ENCODE measurements around the gene STYK1. TPM values are rescaled to one million over a fixed set of nuclear protein-coding genes. Genes with fewer than 3 reads are reported as not detected.

Gene STYK1
- total and polyA plus RNA-seq, 8 donors = 2.3 to 23.7 (median 7.1) TPM

DNA sequence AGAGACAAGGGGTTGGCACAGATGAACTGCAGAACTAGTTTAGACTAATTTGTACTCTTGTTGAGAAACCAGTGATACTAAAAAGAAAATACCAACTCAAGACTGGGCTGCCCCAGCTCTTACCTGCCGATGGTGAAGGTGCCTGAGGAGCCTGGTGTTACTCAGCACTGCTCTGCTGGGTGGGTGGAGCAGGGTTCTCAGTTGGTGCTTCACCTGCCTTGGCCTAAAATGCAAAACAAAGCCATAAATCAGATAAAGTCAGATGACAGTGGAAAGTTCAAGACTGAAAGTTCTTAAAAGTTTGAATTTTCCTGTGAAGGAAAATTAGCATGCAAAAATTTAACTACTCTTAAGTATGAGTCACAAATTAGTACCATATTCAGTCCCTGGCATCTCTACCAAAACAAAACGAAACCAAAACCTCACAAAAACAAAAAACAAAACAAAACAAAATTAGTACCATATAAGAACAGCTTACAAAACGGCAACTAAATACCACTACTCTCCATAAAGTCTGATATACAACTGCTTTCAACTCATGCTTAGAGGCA is 27.4 kb upstream of the STYK1 start:
- no peak overlapping the region for H3K27ac ChIP-seq
- 55 to 64% (median 61%) methylated on average over 3 of the region's 3 CpGs for WGBS, 5 donors
- H3K9me3 ChIP-seq = no peaks in the 10 kb centered on the region
- peaks cover 55 to 100% (median 98%) of the 10 kb centered on the region in 4 donors for H3K36me3 ChIP-seq
- DNase-seq = no peak
- H3K4me3 ChIP-seq = no peak overlapping the region
- no peaks in the 10 kb centered on the region for H3K27me3 ChIP-seq
- peaks cover 0 to 22% (median 3%) of the 10 kb centered on the region in 4 donors for H3K4me1 ChIP-seq
- TF ChIP-seq, protein P1, sequence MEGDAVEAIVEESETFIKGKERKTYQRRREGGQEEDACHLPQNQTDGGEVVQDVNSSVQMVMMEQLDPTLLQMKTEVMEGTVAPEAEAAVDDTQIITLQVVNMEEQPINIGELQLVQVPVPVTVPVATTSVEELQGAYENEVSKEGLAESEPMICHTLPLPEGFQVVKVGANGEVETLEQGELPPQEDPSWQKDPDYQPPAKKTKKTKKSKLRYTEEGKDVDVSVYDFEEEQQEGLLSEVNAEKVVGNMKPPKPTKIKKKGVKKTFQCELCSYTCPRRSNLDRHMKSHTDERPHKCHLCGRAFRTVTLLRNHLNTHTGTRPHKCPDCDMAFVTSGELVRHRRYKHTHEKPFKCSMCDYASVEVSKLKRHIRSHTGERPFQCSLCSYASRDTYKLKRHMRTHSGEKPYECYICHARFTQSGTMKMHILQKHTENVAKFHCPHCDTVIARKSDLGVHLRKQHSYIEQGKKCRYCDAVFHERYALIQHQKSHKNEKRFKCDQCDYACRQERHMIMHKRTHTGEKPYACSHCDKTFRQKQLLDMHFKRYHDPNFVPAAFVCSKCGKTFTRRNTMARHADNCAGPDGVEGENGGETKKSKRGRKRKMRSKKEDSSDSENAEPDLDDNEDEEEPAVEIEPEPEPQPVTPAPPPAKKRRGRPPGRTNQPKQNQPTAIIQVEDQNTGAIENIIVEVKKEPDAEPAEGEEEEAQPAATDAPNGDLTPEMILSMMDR (IDR thresholded peaks at IDR 0.05) = no peak
- TF ChIP-seq POLR2A (IDR thresholded peaks at IDR 0.05) = no peak
- TF ChIP-seq EP300 (IDR thresholded peaks at IDR 0.05) = no peak
- no peak for TF ChIP-seq POLR2AphosphoS5 (IDR thresholded peaks at IDR 0.05)
- intact Hi-C loops (cut with DNase I; ENCODE audit: low total_unique reads) = no loop called here

DNA sequence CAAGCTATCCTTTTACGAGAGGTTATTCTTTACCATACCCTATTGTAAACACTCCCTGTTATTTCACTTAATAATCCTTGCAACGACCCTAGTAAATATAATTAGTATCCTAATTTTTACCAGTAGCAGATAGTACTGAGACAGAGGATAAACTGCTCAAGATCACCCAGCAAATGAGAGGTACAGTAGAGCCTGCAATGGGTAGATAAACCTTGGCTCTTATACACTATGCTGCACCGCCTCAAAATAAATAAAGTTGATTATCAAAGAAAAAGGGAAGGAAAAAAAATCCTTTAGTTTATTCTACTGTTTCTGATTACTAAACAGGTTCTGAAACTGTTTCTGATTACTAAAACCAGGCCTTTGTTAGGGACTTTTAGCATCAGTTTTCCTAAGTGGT is 26.7 kb upstream of the STYK1 start:
- TF ChIP-seq EP300 (IDR thresholded peaks at IDR 0.05) (no peak), POLR2A (IDR thresholded peaks at IDR 0.05) (no peak), POLR2AphosphoS5 (IDR thresholded peaks at IDR 0.05) (no peak)
- TF ChIP-seq, protein P1 (IDR thresholded peaks at IDR 0.05) = no peak
- no peaks in the 10 kb centered on the region for H3K9me3 ChIP-seq
- no peak for DNase-seq
- H3K27ac ChIP-seq = no peak overlapping the region
- H3K4me1 ChIP-seq = peaks cover 0 to 17% (median under 1%) of the 10 kb centered on the region in 4 donors
- no peak overlapping the region for H3K4me3 ChIP-seq
- no peaks in the 10 kb centered on the region for H3K27me3 ChIP-seq
- WGBS, 5 donors = 52 to 80% (median 69%) methylated on average over 3 of the region's 3 CpGs
- peaks cover 52 to 99% (median 94%) of the 10 kb centered on the region in 4 donors for H3K36me3 ChIP-seq
- intact Hi-C loops (cut with DNase I; ENCODE audit: low total_unique reads) = no loop called here

DNA sequence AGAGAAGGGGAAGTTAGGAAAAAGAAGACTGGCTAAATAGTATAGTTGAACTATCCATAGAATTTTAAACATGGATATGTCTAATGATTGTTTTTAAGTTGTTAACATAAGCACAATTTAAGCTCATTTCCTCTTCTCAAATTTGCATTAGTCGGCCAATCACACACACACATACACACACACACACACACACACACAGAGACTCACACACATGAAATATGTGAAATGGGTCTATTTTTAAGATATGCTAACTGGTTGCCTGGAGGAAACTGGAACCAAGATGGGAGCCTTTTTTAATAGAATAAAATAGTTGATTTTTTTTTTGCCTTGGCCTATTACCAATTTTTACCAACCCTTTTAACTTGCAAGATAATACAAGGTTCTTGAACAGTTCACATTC is 24.0 kb upstream of the STYK1 start:
- H3K27me3 ChIP-seq = no peaks in the 10 kb centered on the region
- H3K9me3 ChIP-seq = no peaks in the 10 kb centered on the region
- TF ChIP-seq POLR2AphosphoS5 (IDR thresholded peaks at IDR 0.05) = no peak
- TF ChIP-seq POLR2A (IDR thresholded peaks at IDR 0.05) = no peak
- TF ChIP-seq EP300 (IDR thresholded peaks at IDR 0.05) = no peak
- TF ChIP-seq, protein P1 (IDR thresholded peaks at IDR 0.05) = no peak
- no peak for DNase-seq
- H3K4me1 ChIP-seq = peaks cover 0 to 14% (median 0%) of the 10 kb centered on the region in 4 donors
- 89 to 98% (median 94%) methylated on average over 1 of the region's 1 CpG for WGBS, 5 donors
- no peak overlapping the region for H3K4me3 ChIP-seq
- H3K27ac ChIP-seq = no peak overlapping the region
- intact Hi-C loops (cut with DNase I; ENCODE audit: low total_unique reads) = no loop called here
- H3K36me3 ChIP-seq = peaks cover 39 to 82% (median 71%) of the 10 kb centered on the region in 4 donors

DNA sequence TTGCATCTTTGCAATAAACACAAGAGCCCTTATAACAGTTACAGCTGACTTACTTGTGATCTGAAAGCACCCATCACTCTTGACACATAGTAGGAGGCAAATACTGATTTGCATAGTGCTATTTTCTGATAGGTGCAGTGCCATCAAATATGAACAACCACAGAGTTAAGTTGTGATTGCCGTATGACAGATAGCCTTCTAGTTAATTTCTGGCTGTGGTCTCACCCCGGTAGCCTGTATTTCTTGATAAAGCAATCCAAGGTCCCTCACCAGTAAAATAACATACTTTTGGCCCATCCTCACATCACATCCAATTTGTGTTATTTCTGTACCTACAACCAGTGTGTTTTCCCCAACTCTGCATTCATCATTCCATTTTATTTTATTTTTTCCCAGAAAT is 23.3 kb upstream of the STYK1 start:
- 91 to 98% (median 94%) methylated on average over 2 of the region's 2 CpGs for WGBS, 5 donors
- H3K4me3 ChIP-seq = no peak overlapping the region
- intact Hi-C loops (cut with DNase I; ENCODE audit: low total_unique reads) = no loop called here
- TF ChIP-seq EP300 (IDR thresholded peaks at IDR 0.05) (no peak), POLR2A (IDR thresholded peaks at IDR 0.05) (no peak), POLR2AphosphoS5 (IDR thresholded peaks at IDR 0.05) (no peak)
- TF ChIP-seq, protein P1 (IDR thresholded peaks at IDR 0.05) = no peak
- DNase-seq = no peak
- H3K9me3 ChIP-seq = no peaks in the 10 kb centered on the region
- H3K4me1 ChIP-seq = peaks cover 0 to 14% (median 0%) of the 10 kb centered on the region in 4 donors
- no peak overlapping the region for H3K27ac ChIP-seq
- H3K27me3 ChIP-seq = no peaks in the 10 kb centered on the region
- H3K36me3 ChIP-seq = peaks cover 33 to 75% (median 64%) of the 10 kb centered on the region in 4 donors

Measured in stomach (tissue), 9 donors.